ENCODE measurements around the gene SMG9. TPM values are rescaled to one million over a fixed set of nuclear protein-coding genes. Genes with fewer than 3 reads are reported as not detected.

The SMG9 gene
- total and polyA plus RNA-seq, 5 donors = 11.7 to 21.0 (median 15.3) TPM

GRCh38 chr19:43789029-43789428 is 34.3 kb upstream of the SMG9 start:
- Histone ChIP-seq H3K4me1 (ENCODE audit: control insufficient read depth, insufficient read depth, low read length) (no peaks in the 10 kb centered on the region), H3K4me3 (ENCODE audit: low read length) (no peak overlapping the region), H3K27ac (ENCODE audit: low read length) (no peak overlapping the region), H3K27me3 (ENCODE audit: control insufficient read depth, insufficient read depth) (no peaks in the 10 kb centered on the region), H3K9me3 (ENCODE audit: control insufficient read depth, low read length) (no peaks in the 10 kb centered on the region)
- WGBS = 5% methylated on average over 3 of the region's 3 CpGs
- no peak for ATAC-seq
- intact Hi-C loops (cut with DNase I) = loop anchor here in 1 of 4 donors (5.0 kb wide), 1 partner anchor 47 kb away; no protein-coding TSS in a partner anchor
- DNase-seq = no peak

GRCh38 chr19:43786665-43787064 is 31.9 kb upstream of the SMG9 start:
- H3K27me3 ChIP-seq (ENCODE audit: control insufficient read depth, insufficient read depth) = no peaks in the 10 kb centered on the region
- WGBS = 48% methylated on average over 1 of the region's 1 CpG

GRCh38 chr19:43784981-43785808 is 30.4 kb upstream of the SMG9 start:
- Histone ChIP-seq H3K4me3 (ENCODE audit: low read length) (no peak overlapping the region), H3K27me3 (ENCODE audit: control insufficient read depth, insufficient read depth) (no peaks in the 10 kb centered on the region), H3K4me1 (ENCODE audit: control insufficient read depth, insufficient read depth, low read length) (no peaks in the 10 kb centered on the region), H3K9me3 (ENCODE audit: control insufficient read depth, low read length) (no peaks in the 10 kb centered on the region), H3K27ac (ENCODE audit: low read length) (no peak overlapping the region)
- ATAC-seq (peak; percentile 69 to 83), DNase-seq (peak; percentile 58 to 77 (median 71))
- intact Hi-C loops (cut with DNase I) = loop anchor here in 3 of 4 donors (2.0 to 5.0 kb wide), 3 partner anchors 38 to 43 kb away; no protein-coding TSS in a partner anchor
- 16% methylated on average over 10 of the region's 10 CpGs for WGBS

More at GRCh38 chr19:43786665-43787064, 31.9 kb upstream of the SMG9 start:
- Histone ChIP-seq H3K4me1 (ENCODE audit: control insufficient read depth, insufficient read depth, low read length) (no peaks in the 10 kb centered on the region), H3K27ac (ENCODE audit: low read length) (no peak overlapping the region), H3K9me3 (ENCODE audit: control insufficient read depth, low read length) (no peaks in the 10 kb centered on the region), H3K4me3 (ENCODE audit: low read length) (no peak overlapping the region)
- no peak for ATAC-seq
- DNase-seq = no peak
- intact Hi-C loops (cut with DNase I) = loop anchor here in 2 of 4 donors (2.0 to 5.0 kb wide), 2 partner anchors 44 to 46 kb away; no protein-coding TSS in a partner anchor

GRCh38 chr19:43784241-43784980 is 29.6 kb upstream of the SMG9 start:
- intact Hi-C loops (cut with DNase I) = loop anchor here in 2 of 4 donors (2.0 to 5.0 kb wide), 2 partner anchors 37 to 40 kb away; no protein-coding TSS in a partner anchor
- peak; percentile 50 to 86 for ATAC-seq
- no peak overlapping the region for H3K4me3 ChIP-seq (ENCODE audit: low read length)
- 61% methylated on average over 4 of the region's 4 CpGs for WGBS
- no peaks in the 10 kb centered on the region for H3K9me3 ChIP-seq (ENCODE audit: control insufficient read depth, low read length)
- DNase-seq = peak; percentile 52 to 72 (median 66)
- H3K27me3 ChIP-seq (ENCODE audit: control insufficient read depth, insufficient read depth) = no peaks in the 10 kb centered on the region
- H3K27ac ChIP-seq (ENCODE audit: low read length) = no peak overlapping the region
- no peaks in the 10 kb centered on the region for H3K4me1 ChIP-seq (ENCODE audit: control insufficient read depth, insufficient read depth, low read length)

- DNase-seq (no peak), ATAC-seq (no peak)
- Histone ChIP-seq H3K27ac (ENCODE audit: low read length) (no peak overlapping the region), H3K4me3 (ENCODE audit: low read length) (no peak overlapping the region), H3K4me1 (ENCODE audit: control insufficient read depth, insufficient read depth, low read length) (no peaks in the 10 kb centered on the region), H3K9me3 (ENCODE audit: control insufficient read depth, low read length) (no peaks in the 10 kb centered on the region), H3K27me3 (ENCODE audit: control insufficient read depth, insufficient read depth) (no peaks in the 10 kb centered on the region)
- intact Hi-C loops (cut with DNase I) = loop anchor here in 2 of 4 donors (2.0 to 5.0 kb wide), 2 partner anchors 36 to 39 kb away; no protein-coding TSS in a partner anchor
- 87% methylated on average over 8 of the region's 8 CpGs for WGBS
Observed at GRCh38 chr19:43783636-43784035, 28.9 kb upstream of the SMG9 start.

- WGBS = 78% methylated on average over 24 of the region's 24 CpGs
- intact Hi-C loops (cut with DNase I) = loop anchor here in 1 of 4 donors (5.0 kb wide), 1 partner anchor 35 kb away; no protein-coding TSS in a partner anchor
- ATAC-seq (no peak), DNase-seq (no peak)
- H3K4me1 ChIP-seq (ENCODE audit: control insufficient read depth, insufficient read depth, low read length) = no peaks in the 10 kb centered on the region
- H3K9me3 ChIP-seq (ENCODE audit: control insufficient read depth, low read length) = no peaks in the 10 kb centered on the region
- no peak overlapping the region for H3K4me3 ChIP-seq (ENCODE audit: low read length)
- H3K27me3 ChIP-seq (ENCODE audit: control insufficient read depth, insufficient read depth) = no peaks in the 10 kb centered on the region
- H3K27ac ChIP-seq (ENCODE audit: low read length) = no peak overlapping the region
Observed at GRCh38 chr19:43782689-43783231, 28.0 kb upstream of the SMG9 start.

GRCh38 chr19:43782311-43782660 is 27.5 kb upstream of the SMG9 start:
- 55% methylated on average over 8 of the region's 8 CpGs for WGBS

GRCh38 chr19:43781630-43782310 is 27.0 kb upstream of the SMG9 start:
- H3K27ac ChIP-seq (ENCODE audit: low read length) = no peak overlapping the region
- ATAC-seq (no peak), DNase-seq (no peak)
- H3K27me3 ChIP-seq (ENCODE audit: control insufficient read depth, insufficient read depth) = no peaks in the 10 kb centered on the region
- intact Hi-C loops (cut with DNase I) = loop anchor here in 1 of 4 donors (5.0 kb wide), 1 partner anchor 34 kb away; no protein-coding TSS in a partner anchor
- WGBS = 91% methylated on average over 14 of the region's 14 CpGs
- no peak overlapping the region for H3K4me3 ChIP-seq (ENCODE audit: low read length)
- no peaks in the 10 kb centered on the region for H3K9me3 ChIP-seq (ENCODE audit: control insufficient read depth, low read length)
- H3K4me1 ChIP-seq (ENCODE audit: control insufficient read depth, insufficient read depth, low read length) = no peaks in the 10 kb centered on the region

More at GRCh38 chr19:43782311-43782660, 27.5 kb upstream of the SMG9 start:
- Histone ChIP-seq H3K27me3 (ENCODE audit: control insufficient read depth, insufficient read depth) (no peaks in the 10 kb centered on the region), H3K27ac (ENCODE audit: low read length) (no peak overlapping the region), H3K4me3 (ENCODE audit: low read length) (no peak overlapping the region), H3K4me1 (ENCODE audit: control insufficient read depth, insufficient read depth, low read length) (no peaks in the 10 kb centered on the region), H3K9me3 (ENCODE audit: control insufficient read depth, low read length) (no peaks in the 10 kb centered on the region)
- no peak for DNase-seq
- intact Hi-C loops (cut with DNase I) = loop anchor here in 1 of 4 donors (5.0 kb wide), 1 partner anchor 35 kb away; no protein-coding TSS in a partner anchor
- no peak for ATAC-seq

- DNase-seq = peak in 2 of 3 donors; percentile 57 to 58
- intact Hi-C loops (cut with DNase I) = loop anchor here in 1 of 4 donors (5.0 kb wide), 1 partner anchor 34 kb away; no protein-coding TSS in a partner anchor
- Histone ChIP-seq H3K27ac (ENCODE audit: low read length) (no peak within 1 kb of the TSS), H3K4me1 (ENCODE audit: control insufficient read depth, insufficient read depth, low read length) (no peaks in the 10 kb centered on the region), H3K4me3 (ENCODE audit: low read length) (no peak within 1 kb of the TSS), H3K9me3 (ENCODE audit: control insufficient read depth, low read length) (no peaks in the 10 kb centered on the region), H3K27me3 (ENCODE audit: control insufficient read depth, insufficient read depth) (no peaks in the 10 kb centered on the region)
- 30% methylated on average over 19 of the region's 19 CpGs for WGBS
- ATAC-seq = no peak
Observed at GRCh38 chr19:43780706-43781525, 26.2 kb upstream of the SMG9 start, which contains the start of gene KCNN4. Gene KCNN4 (minus strand): TSS chr19:43780973. CDS start chr19:43780861, 112 bp downstream.
